Suprapubic skin (tissue), 4 donors: ENCODE results near the gene METTL1. TPM values are rescaled to one million over a fixed set of nuclear protein-coding genes. Genes with fewer than 3 reads are reported as not detected.

ENCODE experiments used
- DNase-seq, 2 donors: peaks; one replicate each; pipeline ENCODE4 v3.0.0-alpha.2; 2019; ENCODE audit warnings: low spot score in 2 of 2
- H3K27ac ChIP-seq: fragments of 200-600 bp; sonication (generic); one replicate; pipeline ENCODE4 v1.5.1; 2019
- H3K27me3 ChIP-seq: fragments of 200-600 bp; sonication (generic); one replicate; pipeline ENCODE4 v1.5.1; 2019
- H3K36me3 ChIP-seq: fragments of 200-600 bp; sonication (generic); one replicate; pipeline ENCODE4 v1.5.1; 2019
- H3K4me1 ChIP-seq: fragments of 200-600 bp; sonication (generic); one replicate; pipeline ENCODE4 v1.5.1; 2019
- H3K4me3 ChIP-seq: fragments of 200-600 bp; sonication (generic); one replicate; pipeline ENCODE4 v1.5.1; 2019; ENCODE audit warnings: mild to moderate bottlenecking
- H3K9me3 ChIP-seq: fragments of 200-600 bp; sonication (generic); one replicate; pipeline ENCODE4 v1.5.1; 2019
- CTCF ChIP-seq, 2 donors: fragments of 200-600 bp in 1 of 2; fragments of 450-650 bp in 1 of 2; sonication (generic) in 1 of 2; IDR thresholded peaks; one replicate each; pipeline ENCODE4 v1.5.1; 2016 to 2019; ENCODE audit warnings: antibody characterized with exemption in 2 of 2, mild to moderate bottlenecking in 1 of 2, moderate library complexity in 1 of 2
- EP300 ChIP-seq: sonication (generic); formaldehyde crosslinking; IDR thresholded peaks from one replicate; pipeline ENCODE4 v1.6.1; 2017; ENCODE audit warnings: antibody characterized with exemption
- POLR2A ChIP-seq, 2 donors: fragments of 450-650 bp; IDR thresholded peaks; one replicate each; pipeline ENCODE4 v1.6.1; 2017; ENCODE audit warnings: antibody characterized with exemption in 2 of 2, mild to moderate bottlenecking in 2 of 2, moderate library complexity in 2 of 2
- POLR2AphosphoS5 ChIP-seq, 3 donors: sonication (generic); formaldehyde crosslinking; IDR thresholded peaks; one replicate each; pipeline ENCODE4 v1.6.1; 2017; ENCODE audit warnings: antibody characterized with exemption in 3 of 3
- WGBS: methylation state at CpG from one replicate; pipeline ENCODE4 v1.1.5; 2018; 5-methylcytosine and 5-hydroxymethylcytosine counted together
- total RNA-seq, 4 donors: library from RNA; depleted of rRNA; stranded (reverse); fragments of >200 nt; gene quantifications; one replicate each; pipeline ENCODE4 v1.1.0, GENCODE V29; 2016

METTL1 gene
- total RNA-seq, 4 donors from 2014 or later, result 9.1 to 24.1 (median 16.4) TPM

DNA sequence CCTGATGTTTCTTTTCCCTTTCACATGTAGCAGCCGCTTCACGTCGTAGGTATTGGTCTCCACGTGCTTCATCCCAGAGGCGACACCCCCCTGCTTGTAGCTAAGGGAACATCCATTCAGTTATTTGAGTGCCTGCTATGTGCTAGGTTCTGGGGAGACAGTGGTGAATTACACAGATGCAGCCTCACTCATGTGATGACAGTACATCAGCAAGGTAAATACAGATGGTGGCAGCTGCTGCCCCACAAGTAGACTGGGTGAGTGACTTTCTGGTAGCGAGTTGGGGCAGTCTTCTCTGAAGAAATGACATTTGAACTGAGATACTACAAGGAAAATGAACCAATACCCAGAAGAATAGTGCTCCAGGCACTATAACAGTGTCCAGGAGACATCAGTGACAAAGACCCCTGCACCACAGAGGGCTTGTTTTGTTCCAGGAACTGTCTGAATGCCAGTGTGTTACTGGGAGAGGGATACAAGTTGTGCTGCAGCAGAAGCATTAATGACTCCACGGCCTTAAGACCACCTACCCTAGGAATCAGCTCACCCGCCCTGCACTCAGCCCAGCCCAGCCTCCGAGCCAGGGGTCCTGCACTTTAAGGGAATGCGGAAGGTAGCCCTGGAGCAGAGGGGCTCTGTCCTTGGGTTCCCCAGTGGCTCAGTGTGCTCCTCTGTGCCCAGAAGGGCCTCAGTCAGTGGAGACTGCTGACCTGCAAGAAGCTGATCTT lies 39.3 kb upstream of the METTL1 start:
- H3K4me3 ChIP-seq, result no peak overlapping the region
- no peaks in the 10 kb centered on the region for H3K27me3 ChIP-seq
- H3K36me3 ChIP-seq, result peaks cover 51% of the 10 kb centered on the region
- H3K9me3 ChIP-seq, result no peaks in the 10 kb centered on the region
- TF ChIP-seq POLR2AphosphoS5 (IDR thresholded peaks at IDR 0.05), result no peak
- no peak for TF ChIP-seq EP300
- no peak for TF ChIP-seq POLR2A (IDR thresholded peaks at IDR 0.05)
- no peak for TF ChIP-seq CTCF (IDR thresholded peaks at IDR 0.05)
- H3K4me1 ChIP-seq, result peaks cover 11% of the 10 kb centered on the region
- 81% methylated on average over 10 of the region's 10 CpGs for WGBS
- DNase-seq, result no peak
- H3K27ac ChIP-seq, result no peak overlapping the region

GRCh38 chr12:57810450-57810849 lies 38.5 kb upstream of the METTL1 start:
- Histone ChIP-seq H3K36me3 (peaks cover 52% of the 10 kb centered on the region), H3K4me3 (no peak overlapping the region), H3K9me3 (no peaks in the 10 kb centered on the region), H3K27ac (no peak overlapping the region), H3K4me1 (peaks cover 4% of the 10 kb centered on the region), H3K27me3 (no peaks in the 10 kb centered on the region)
- WGBS, result 80% methylated on average over 5 of the region's 5 CpGs
- TF ChIP-seq POLR2AphosphoS5 (IDR thresholded peaks at IDR 0.05), result no peak
- no peak for TF ChIP-seq CTCF (IDR thresholded peaks at IDR 0.05)
- no peak for TF ChIP-seq EP300
- TF ChIP-seq POLR2A (IDR thresholded peaks at IDR 0.05), result no peak
- no peak for DNase-seq

DNA sequence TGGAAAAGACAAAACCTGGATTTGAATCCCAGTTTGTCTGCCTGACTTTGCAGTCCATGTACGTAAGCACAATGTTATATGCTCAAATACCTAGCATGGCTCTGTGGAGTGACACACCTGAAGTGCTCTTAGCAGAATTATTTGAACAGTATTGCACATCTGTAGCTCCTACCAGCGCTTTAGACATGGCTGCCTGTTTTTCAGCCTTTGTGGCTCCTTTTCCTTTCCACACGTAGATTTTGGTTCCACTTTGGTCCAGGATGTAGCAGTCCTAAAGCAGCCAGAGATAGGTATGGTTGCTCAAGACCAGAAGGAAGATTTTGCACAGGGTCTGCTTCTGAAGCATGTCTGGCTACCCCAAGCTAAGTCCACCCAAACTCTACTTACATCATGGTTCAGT lies 37.5 kb upstream of the METTL1 start:
- TF ChIP-seq EP300 (no peak), CTCF (IDR thresholded peaks at IDR 0.05) (no peak), POLR2A (IDR thresholded peaks at IDR 0.05) (no peak), POLR2AphosphoS5 (IDR thresholded peaks at IDR 0.05) (no peak)
- WGBS, result 94% methylated on average over 3 of the region's 3 CpGs
- no peak for DNase-seq
- no peak overlapping the region for H3K27ac ChIP-seq
- H3K4me3 ChIP-seq, result no peak overlapping the region
- no peaks in the 10 kb centered on the region for H3K4me1 ChIP-seq
- H3K9me3 ChIP-seq, result no peaks in the 10 kb centered on the region
- no peaks in the 10 kb centered on the region for H3K27me3 ChIP-seq
- peaks cover 52% of the 10 kb centered on the region for H3K36me3 ChIP-seq

DNA sequence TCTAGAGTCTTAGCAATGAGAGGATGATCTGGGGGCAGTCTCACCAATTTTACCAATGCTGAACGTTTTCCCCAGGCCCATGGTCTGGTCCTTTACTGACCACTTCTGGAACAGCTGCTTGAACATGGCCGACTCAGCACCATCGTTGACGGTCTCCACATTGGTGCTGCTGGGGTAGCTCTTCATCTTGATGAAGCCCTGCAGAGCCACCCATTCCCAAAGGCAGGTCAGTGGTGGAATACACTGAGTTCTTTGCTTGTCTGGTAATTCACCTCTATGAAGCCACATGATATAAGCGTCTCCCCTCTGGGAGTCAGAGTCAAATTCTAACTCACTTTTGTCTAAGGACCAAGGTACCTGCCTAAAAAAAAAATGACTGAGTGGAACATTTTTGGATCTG lies 36.4 kb upstream of the METTL1 start:
- Histone ChIP-seq H3K27ac (no peak overlapping the region), H3K4me1 (peaks cover 5% of the 10 kb centered on the region), H3K9me3 (no peaks in the 10 kb centered on the region), H3K4me3 (no peak overlapping the region), H3K27me3 (no peaks in the 10 kb centered on the region), H3K36me3 (peaks cover 52% of the 10 kb centered on the region)
- no peak for TF ChIP-seq EP300
- TF ChIP-seq CTCF (IDR thresholded peaks at IDR 0.05), result no peak
- TF ChIP-seq POLR2A (IDR thresholded peaks at IDR 0.05), result no peak
- no peak for TF ChIP-seq POLR2AphosphoS5 (IDR thresholded peaks at IDR 0.05)
- WGBS, result 94% methylated on average over 5 of the region's 5 CpGs
- DNase-seq, result no peak

DNA sequence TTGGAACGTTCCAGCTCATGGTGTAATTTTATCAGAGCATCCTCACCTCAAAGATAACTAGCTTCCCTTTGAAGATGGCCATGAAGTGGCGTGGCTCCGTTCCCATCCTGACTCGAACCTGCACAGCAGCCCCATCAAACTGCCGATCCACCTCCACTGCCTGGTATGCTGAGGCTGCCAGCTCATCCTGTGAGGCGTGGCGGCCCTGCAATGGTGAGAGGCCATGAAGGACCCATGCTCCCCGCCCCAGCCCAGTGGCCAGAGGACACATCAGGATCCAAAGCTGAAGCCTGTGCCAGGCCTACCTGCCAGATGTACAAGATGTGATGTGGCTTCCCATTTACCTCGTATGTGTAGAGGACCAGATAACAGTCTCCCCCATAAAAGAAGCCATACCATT lies 35.4 kb upstream of the METTL1 start:
- DNase-seq, result no peak
- Histone ChIP-seq H3K4me3 (no peak overlapping the region), H3K9me3 (no peaks in the 10 kb centered on the region), H3K27ac (no peak overlapping the region), H3K27me3 (no peaks in the 10 kb centered on the region), H3K4me1 (peaks cover 7% of the 10 kb centered on the region), H3K36me3 (peaks cover 56% of the 10 kb centered on the region)
- 82% methylated on average over 8 of the region's 9 CpGs for WGBS
- TF ChIP-seq POLR2A (IDR thresholded peaks at IDR 0.05) (no peak), CTCF (IDR thresholded peaks at IDR 0.05) (no peak), EP300 (no peak), POLR2AphosphoS5 (IDR thresholded peaks at IDR 0.05) (no peak)
